T-cell (primary cell): ENCODE data around the gene PREX1. TPM values are rescaled to one million over a fixed set of nuclear protein-coding genes. Genes with fewer than 3 reads are reported as not detected.

Experiments used
- ATAC-seq, 4 experiments: fragments of 200-7000 bp in 3 of 4; fragments of 150-1000 bp in 1 of 4; cut with Tn5 transposase; replicated peaks in 1 of 4; 1 replicate in 3 of 4; 2 replicates in 1 of 4; pipeline ENCODE4 v1.10.0; 2021; ENCODE audit warnings: moderate library complexity in 3 of 4, mild to moderate bottlenecking in 2 of 4, moderate number of reproducible peaks in 1 of 4
- CTCF ChIA-PET, 2 donors: fragments of 300-600 bp; sonication (Branson Sonifier 250); formaldehyde crosslinking; loops; one replicate each; lab custom pipeline; 2022; ENCODE audit warnings: antibody characterized with exemption in 2 of 2; lab: Charles Lee
- POLR2A ChIA-PET, 2 donors: fragments of 300-600 bp; sonication (Branson Sonifier 250); formaldehyde crosslinking; loops; one replicate each; lab custom pipeline; 2022; ENCODE audit warnings: antibody characterized with exemption in 2 of 2; lab: Charles Lee
- DNase-seq, 35 experiments: peaks; one replicate each; pipeline versions ENCODE4 v3.0.0 to v3.0.0-alpha.2; 2013 to 2023
- H3K27ac ChIP-seq: one replicate; pipeline ENCODE4 v1.5.1; 2013; ENCODE audit warnings: low read length
- H3K27me3 ChIP-seq, 2 experiments: replicated peaks in 1 of 2; 1 replicate in 1 of 2; 2 replicates in 1 of 2; pipeline versions ENCODE4 v1.6.1 to v1.7.0; 2013; ENCODE audit warnings: low read length in 1 of 2, mixed read lengths in 1 of 2; ENCODE audit not compliant: control insufficient read depth in 2 of 2, insufficient read depth in 2 of 2; ENCODE audit errors: extremely low read depth in 1 of 2
- H3K36me3 ChIP-seq, 2 donors: 1 replicate in 1 of 2; 2 replicates in 1 of 2; pipeline versions ENCODE4 v1.6.1 to v1.7.0; 2013; ENCODE audit warnings: low read length in 1 of 2; ENCODE audit not compliant: control insufficient read depth in 2 of 2, insufficient read depth in 1 of 2; ENCODE audit errors: extremely low read depth in 1 of 2
- H3K4me1 ChIP-seq, 2 experiments: 1 replicate in 1 of 2; 2 replicates in 1 of 2; pipeline versions ENCODE4 v1.6.1 to v1.7.0; 2013; ENCODE audit warnings: low read length in 2 of 2, mixed read lengths in 1 of 2; ENCODE audit not compliant: insufficient read depth in 2 of 2, control insufficient read depth in 1 of 2; ENCODE audit errors: extremely low read depth in 1 of 2
- H3K4me3 ChIP-seq, 2 donors: 1 replicate in 1 of 2; 2 replicates in 1 of 2; pipeline versions ENCODE4 v1.5.1 to v1.7.0; 2013; ENCODE audit warnings: mild to moderate bottlenecking in 2 of 2, low read length in 1 of 2, moderate library complexity in 1 of 2; ENCODE audit not compliant: control insufficient read depth in 1 of 2; ENCODE audit errors: extremely low read depth in 1 of 2
- H3K9me3 ChIP-seq: 2 replicates; pipeline ENCODE4 v1.7.0; 2013
- H3K27ac Mint-ChIP-seq, 2 donors: one replicate each; pipeline ENCODE4 v1.8.0; 2020 to 2021; ENCODE audit warnings: mild to moderate bottlenecking in 2 of 2, mixed read lengths in 2 of 2
- H3K27me3 Mint-ChIP-seq, 2 donors: one replicate each; pipeline ENCODE4 v1.8.0; 2021 to 2022; ENCODE audit warnings: mixed read lengths in 2 of 2
- H3K36me3 Mint-ChIP-seq: one replicate; pipeline ENCODE4 v1.8.0; 2021; ENCODE audit warnings: mixed read lengths
- H3K4me1 Mint-ChIP-seq, 3 donors: one replicate each; pipeline ENCODE4 v1.8.0; 2020 to 2022; ENCODE audit warnings: mixed read lengths in 3 of 3, mild to moderate bottlenecking in 1 of 3
- H3K4me3 Mint-ChIP-seq, 3 donors: one replicate each; pipeline ENCODE4 v1.8.0; 2020 to 2022; ENCODE audit warnings: mild to moderate bottlenecking in 3 of 3, mixed read lengths in 3 of 3, moderate library complexity in 3 of 3
- H3K9me3 Mint-ChIP-seq, 3 donors: one replicate each; pipeline ENCODE4 v1.8.0; 2020 to 2022; ENCODE audit warnings: mixed read lengths in 3 of 3
- WGBS: methylation state at CpG from one replicate; pipeline ENCODE4 v1.1.5; 2013; ENCODE audit warnings: missing lambda C conversion rate; ENCODE audit not compliant: insufficient coverage; 5-methylcytosine and 5-hydroxymethylcytosine counted together
- total RNA-seq, 35 experiments: library from RNA in 6 of 35; stranded (reverse) in 6 of 35; fragments of 120-200 nt in 1 of 35; gene quantifications; one replicate each; pipeline versions ENCODE4 v1.2.1 to v1.2.4 and lab custom pipeline; 2013 to 2026

The PREX1 gene
- total RNA-seq, 5 donors from 2014 or later (not counting 1 experiment from before 2014, with no cell fraction given): 99.2 to 181 (median 137) TPM

DNA sequence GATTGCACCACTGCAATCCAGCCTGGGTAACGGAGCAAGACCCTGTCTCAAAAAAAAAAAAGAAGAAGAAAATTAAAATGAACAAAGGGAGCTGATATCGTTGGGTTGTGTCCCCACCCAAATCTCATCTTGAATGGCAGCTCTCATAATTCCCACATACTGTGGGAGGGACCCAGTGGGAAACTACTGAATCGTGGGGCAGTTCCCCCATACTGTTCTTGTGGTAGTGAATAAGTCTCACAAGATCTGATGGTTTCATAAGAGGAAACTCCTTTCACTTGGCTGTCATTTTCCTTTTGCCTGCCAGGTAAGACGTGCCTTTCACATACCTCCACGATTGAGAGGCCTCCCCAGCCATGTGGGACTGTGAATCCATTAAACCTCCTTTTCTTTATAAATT lies 149.4 kb downstream of the PREX1 start:
- Histone ChIP-seq H3K36me3 (peaks cover 7 to 80% of the 10 kb centered on the region in 2 donors), H3K27ac (no peak overlapping the region), H3K4me1 (no peaks in the 10 kb centered on the region), H3K27me3 (no peaks in the 10 kb centered on the region), H3K4me3 (no peak overlapping the region), H3K9me3 (no peaks in the 10 kb centered on the region)
- no CpG with 5 or more reads among the region's 5 CpGs for WGBS
- no peak for ATAC-seq
- no peak overlapping the region for H3K4me3 Mint-ChIP-seq
- H3K27me3 Mint-ChIP-seq: no peaks in the 10 kb centered on the region
- peak overlapping the region in 1 of 2 donors; percentile 22 for H3K27ac Mint-ChIP-seq
- CTCF ChIA-PET: interaction anchor here in 1 of 2 donors (1.2 kb wide), 1 partner anchor 21 kb away, joined by 3 read pairs; no protein-coding TSS in a partner anchor
- peaks cover 30% of the 10 kb centered on the region for H3K36me3 Mint-ChIP-seq
- peaks cover 0 to 1% (median 0%) of the 10 kb centered on the region in 3 donors for H3K4me1 Mint-ChIP-seq
- POLR2A ChIA-PET: no interaction called here
- H3K9me3 Mint-ChIP-seq: no peaks in the 10 kb centered on the region
- no peak for DNase-seq

DNA sequence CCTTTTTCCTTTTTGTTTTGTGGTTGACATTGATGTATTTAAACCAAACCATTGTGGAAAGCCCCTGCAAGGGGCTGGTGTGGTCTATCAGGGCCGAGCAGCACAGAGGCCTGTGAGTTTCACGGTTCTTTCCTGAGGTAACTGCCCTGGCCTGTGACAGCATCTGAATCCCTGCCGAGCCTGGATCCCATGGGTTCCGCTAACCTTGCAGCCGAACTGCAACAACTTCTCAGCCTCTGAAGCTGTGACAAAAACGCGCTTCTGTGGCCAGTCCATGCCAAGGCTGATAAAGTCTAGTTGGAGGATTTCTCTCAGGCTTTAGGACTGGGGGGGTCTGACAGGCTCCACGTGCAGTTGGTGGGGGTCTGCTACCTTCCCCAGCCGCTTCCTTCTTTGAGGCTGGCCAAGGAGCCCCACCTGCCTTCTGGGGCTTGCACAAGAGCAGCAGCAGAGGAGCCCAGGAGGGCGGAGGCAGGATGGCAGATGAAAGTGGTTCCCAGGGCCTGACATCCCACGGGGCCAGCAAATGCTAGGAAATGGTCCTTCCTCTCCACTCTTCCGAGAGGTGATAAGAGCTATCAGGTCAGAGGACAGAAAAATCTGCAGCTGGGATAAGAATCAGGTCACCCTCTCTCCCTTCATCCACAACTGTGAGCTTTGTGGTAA lies 150.9 kb downstream of the PREX1 start:
- Histone ChIP-seq H3K4me1 (no peaks in the 10 kb centered on the region), H3K36me3 (peaks cover 10 to 67% of the 10 kb centered on the region in 2 donors), H3K4me3 (no peak overlapping the region), H3K9me3 (no peaks in the 10 kb centered on the region), H3K27ac (no peak overlapping the region), H3K27me3 (no peaks in the 10 kb centered on the region)
- Mint-ChIP-seq H3K4me3 (no peak overlapping the region), H3K36me3 (peaks cover 41% of the 10 kb centered on the region), H3K9me3 (no peaks in the 10 kb centered on the region), H3K4me1 (peaks cover 0 to 6% (median 0%) of the 10 kb centered on the region in 3 donors), H3K27me3 (no peaks in the 10 kb centered on the region), H3K27ac (no peak overlapping the region)
- POLR2A ChIA-PET: no interaction called here
- DNase-seq: no peak
- WGBS: 96% methylated on average over 10 of the region's 12 CpGs
- ATAC-seq: no peak
- CTCF ChIA-PET: interaction anchor here in 1 of 2 donors (1.1 kb wide), 1 partner anchor 228 kb away, joined by 7 read pairs; no protein-coding TSS in a partner anchor

DNA sequence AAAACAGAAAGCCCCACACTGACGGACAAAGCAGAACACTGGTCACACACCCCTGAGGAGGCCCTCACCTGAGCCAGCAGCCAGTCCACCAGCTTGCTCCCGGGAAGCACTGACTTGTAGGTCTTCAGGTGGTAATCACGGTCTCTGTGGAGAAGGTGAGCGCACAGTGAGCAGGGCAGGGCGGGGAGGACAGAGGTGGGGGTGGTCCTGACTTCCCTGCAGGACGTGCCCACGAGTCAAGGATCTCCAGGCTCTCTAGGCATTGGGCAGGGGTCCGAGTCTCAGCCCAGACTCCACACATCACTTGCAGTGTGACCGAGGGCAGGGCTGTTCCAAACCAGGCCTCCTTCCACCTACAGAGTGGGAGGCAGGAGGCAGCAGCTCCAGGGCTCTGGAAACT lies 151.7 kb downstream of the PREX1 start:
- Mint-ChIP-seq H3K4me1 (peaks cover 0 to 6% (median 0%) of the 10 kb centered on the region in 3 donors), H3K4me3 (no peak overlapping the region), H3K9me3 (no peaks in the 10 kb centered on the region), H3K36me3 (peaks cover 49% of the 10 kb centered on the region), H3K27me3 (no peaks in the 10 kb centered on the region), H3K27ac (peak overlapping the region in 1 of 2 donors; percentile 22)
- no peaks in the 10 kb centered on the region for H3K4me1 ChIP-seq
- no peaks in the 10 kb centered on the region for H3K9me3 ChIP-seq
- ATAC-seq (no peak), DNase-seq (no peak)
- ChIA-PET CTCF (no interaction called here), POLR2A (no interaction called here)
- WGBS: 100% methylated on average over 4 of the region's 9 CpGs
- no peak overlapping the region for H3K4me3 ChIP-seq
- H3K36me3 ChIP-seq: peaks cover 6 to 60% of the 10 kb centered on the region in 2 donors
- no peaks in the 10 kb centered on the region for H3K27me3 ChIP-seq
- H3K27ac ChIP-seq: no peak overlapping the region

DNA sequence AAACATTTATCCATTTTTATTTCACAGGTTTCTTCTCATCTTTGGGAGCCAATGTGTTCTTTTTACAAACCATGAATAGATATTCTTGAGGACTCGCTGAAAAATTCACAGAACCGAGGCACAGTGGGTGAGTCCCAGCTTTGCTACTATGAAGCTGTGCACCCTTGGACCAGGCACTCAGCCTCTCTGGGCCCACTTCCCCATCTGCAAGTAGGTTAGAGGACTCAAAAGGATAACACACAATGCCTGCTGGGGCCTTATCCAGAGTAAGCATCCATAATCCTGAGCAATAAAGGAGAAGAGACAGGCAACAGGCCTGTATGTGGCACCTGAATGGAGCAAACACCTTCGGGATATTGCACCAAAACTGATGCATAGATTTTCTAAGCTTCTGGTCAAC lies 153.3 kb downstream of the PREX1 start:
- Histone ChIP-seq H3K4me3 (no peak overlapping the region), H3K4me1 (no peaks in the 10 kb centered on the region), H3K27ac (no peak overlapping the region), H3K9me3 (no peaks in the 10 kb centered on the region), H3K36me3 (peaks cover 6 to 59% of the 10 kb centered on the region in 2 donors), H3K27me3 (no peaks in the 10 kb centered on the region)
- WGBS: 95% methylated on average over 3 of the region's 3 CpGs
- ChIA-PET POLR2A (no interaction called here), CTCF (no interaction called here)
- Mint-ChIP-seq H3K4me1 (peaks cover 0 to 7% (median 0%) of the 10 kb centered on the region in 3 donors), H3K4me3 (no peak overlapping the region), H3K9me3 (no peaks in the 10 kb centered on the region), H3K27ac (no peak overlapping the region), H3K27me3 (no peaks in the 10 kb centered on the region), H3K36me3 (peaks cover 60% of the 10 kb centered on the region)
- ATAC-seq: no peak
- DNase-seq: no peak

DNA sequence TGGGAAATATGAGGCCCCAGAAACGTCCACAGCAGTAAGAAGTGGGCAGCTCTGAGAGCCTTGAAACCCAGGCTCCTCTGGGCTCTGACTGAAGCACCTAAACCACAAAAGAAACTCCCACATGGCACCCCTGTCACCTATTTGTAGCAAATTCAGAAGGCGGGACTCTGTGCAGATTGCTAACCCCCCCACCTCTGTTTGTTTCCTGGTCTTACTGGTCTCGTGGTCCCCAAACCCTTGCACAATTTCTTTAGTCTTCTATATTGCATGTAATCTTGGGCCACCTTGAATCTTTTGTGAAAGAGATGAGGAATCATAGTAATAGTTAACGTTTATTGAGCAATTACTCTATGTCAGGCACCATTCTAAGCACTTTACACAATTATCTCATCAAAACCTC lies 154.3 kb downstream of the PREX1 start:
- no peak overlapping the region for H3K4me3 ChIP-seq
- no peaks in the 10 kb centered on the region for H3K9me3 Mint-ChIP-seq
- 71% methylated on average over 1 of the region's 4 CpGs for WGBS

DNA sequence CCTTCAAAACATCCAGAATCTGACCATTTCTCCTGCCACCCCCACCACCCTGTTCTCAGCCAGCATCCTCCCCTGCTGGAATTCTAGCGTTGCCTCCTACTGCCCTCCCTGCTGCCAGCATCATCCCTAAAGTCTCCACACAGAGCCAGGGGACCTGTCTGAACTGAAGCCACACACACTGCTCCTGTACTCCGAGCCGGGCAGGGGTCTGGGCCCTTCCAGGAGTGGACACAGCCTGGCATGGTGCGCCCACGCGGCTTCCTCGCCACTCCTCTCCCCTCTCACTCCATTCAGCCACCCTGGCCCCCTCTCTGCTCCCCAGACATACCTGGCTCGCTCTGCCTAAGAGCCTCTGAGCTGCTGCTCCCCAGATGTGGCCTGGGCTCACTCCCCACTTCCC lies 155.5 kb downstream of the PREX1 start:
- Histone ChIP-seq H3K4me1 (no peaks in the 10 kb centered on the region), H3K27me3 (no peaks in the 10 kb centered on the region), H3K36me3 (peaks cover 6 to 58% of the 10 kb centered on the region in 2 donors), H3K9me3 (no peaks in the 10 kb centered on the region), H3K4me3 (no peak overlapping the region), H3K27ac (no peak overlapping the region)
- no peak overlapping the region for H3K4me3 Mint-ChIP-seq
- H3K4me1 Mint-ChIP-seq: peaks cover 0 to 12% (median 0%) of the 10 kb centered on the region in 3 donors
- 97% methylated on average over 4 of the region's 8 CpGs for WGBS
- POLR2A ChIA-PET: interaction anchor here in 1 of 2 donors (0.7 kb wide), 1 partner anchor 228 kb away, joined by 3 read pairs; no protein-coding TSS in a partner anchor
- DNase-seq (no peak), ATAC-seq (no peak)
- no peaks in the 10 kb centered on the region for H3K27me3 Mint-ChIP-seq
- H3K9me3 Mint-ChIP-seq: no peaks in the 10 kb centered on the region
- peaks cover 70% of the 10 kb centered on the region for H3K36me3 Mint-ChIP-seq
- CTCF ChIA-PET: no interaction called here
- H3K27ac Mint-ChIP-seq: peak overlapping the region in 1 of 2 donors; percentile 23

More for the DNA sequence above, 154.3 kb downstream of the PREX1 start:
- no peak overlapping the region for H3K27ac ChIP-seq
- ATAC-seq: no peak
- ChIA-PET CTCF (interaction anchor here in 1 of 2 donors (0.6 kb wide), 1 partner anchor 81 kb away, joined by 3 read pairs; no protein-coding TSS in a partner anchor), POLR2A (no interaction called here)
- Mint-ChIP-seq H3K27me3 (no peaks in the 10 kb centered on the region), H3K4me1 (peaks cover 0 to 12% (median 0%) of the 10 kb centered on the region in 3 donors), H3K27ac (peak overlapping the region in 1 of 2 donors; percentile 30), H3K4me3 (no peak overlapping the region), H3K36me3 (peaks cover 65% of the 10 kb centered on the region)
- H3K4me1 ChIP-seq: no peaks in the 10 kb centered on the region
- H3K27me3 ChIP-seq: no peaks in the 10 kb centered on the region
- peaks cover 6 to 53% of the 10 kb centered on the region in 2 donors for H3K36me3 ChIP-seq
- no peak for DNase-seq
- no peaks in the 10 kb centered on the region for H3K9me3 ChIP-seq
